DOHH2 (cell line): Measurements from ENCODE around the gene WDFY4.

ENCODE experiments used
- CTCF ChIP-seq: fragments of 200-600 bp; sonication (generic); IDR thresholded peaks from one replicate; pipeline ENCODE4 v1.5.1; 2014; ENCODE audit warnings: antibody characterized with exemption, mild to moderate bottlenecking, low read depth, low read length; ENCODE audit not compliant: poor library complexity, severe bottlenecking
- EZH2phosphoT487 ChIP-seq: fragments of 200-600 bp; sonication (generic); IDR thresholded peaks from 2 replicates; pipeline ENCODE4 v1.6.1; 2017; ENCODE audit warnings: borderline replicate concordance, mild to moderate bottlenecking, antibody characterized with exemption, low read length, moderate library complexity, mixed read lengths

GRCh38 chr10:49001402-49001801 is 316.7 kb downstream of the WDFY4 start:
- TF ChIP-seq EZH2phosphoT487 (no peak), CTCF (no peak)
